Erythroblast (primary cell): Measurements from ENCODE around the gene RPRD1A.

ENCODE experiments used
- GATA1 ChIP-seq: IDR thresholded peaks from 2 replicates; pipeline ENCODE4 v1.6.1; 2011; ENCODE audit warnings: low read depth, mild to moderate bottlenecking, control low read depth, low read length, moderate library complexity
- POLR2A ChIP-seq: IDR thresholded peaks from 2 replicates; pipeline ENCODE4 v1.6.1; 2011; ENCODE audit warnings: mild to moderate bottlenecking, low read length

DNA sequence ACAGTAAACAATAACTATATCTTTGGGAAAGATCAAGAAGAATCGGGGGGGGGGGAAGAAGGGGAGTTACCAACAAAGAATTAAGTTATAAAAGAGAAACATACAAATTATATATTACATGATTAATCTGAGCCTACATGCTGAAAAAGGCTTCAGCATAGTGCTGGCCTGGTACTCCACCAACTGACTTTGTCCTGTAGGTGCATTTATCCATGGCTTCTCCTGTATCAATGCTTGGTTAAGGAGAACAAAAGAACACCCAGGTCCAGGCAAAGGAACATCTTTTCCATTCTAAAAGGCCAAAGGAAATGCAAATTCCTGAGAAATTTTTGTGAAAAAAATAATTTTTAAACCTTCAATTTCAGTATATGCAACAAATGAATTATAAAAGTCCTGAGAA, 24.2 kb downstream of the RPRD1A start:
- TF ChIP-seq POLR2A, result no peak
- no peak for TF ChIP-seq GATA1
